HG02970 (cell line): ENCODE measurements around the gene B3GALT6.

Experiments used
- ATAC-seq: cut with Tn5 transposase; IDR thresholded peaks from one replicate; pipeline ENCODE4 v1.9.1; 2021; ENCODE audit warnings: mild to moderate bottlenecking, moderate library complexity, moderate number of reproducible peaks; ENCODE audit not compliant: unreplicated experiment, low FRiP score

The B3GALT6 gene

GRCh38 chr1:1215080-1215676 is 16.9 kb upstream of the B3GALT6 start:
- no peak for ATAC-seq

GRCh38 chr1:1215881-1216605 is 16.0 kb upstream of the B3GALT6 start:
- no peak for ATAC-seq

- ATAC-seq: no peak
Observed at GRCh38 chr1:1216770-1217620, 15.0 kb upstream of the B3GALT6 start.

- ATAC-seq: no peak
Observed at GRCh38 chr1:1217621-1218523, 14.2 kb upstream of the B3GALT6 start.

DNA sequence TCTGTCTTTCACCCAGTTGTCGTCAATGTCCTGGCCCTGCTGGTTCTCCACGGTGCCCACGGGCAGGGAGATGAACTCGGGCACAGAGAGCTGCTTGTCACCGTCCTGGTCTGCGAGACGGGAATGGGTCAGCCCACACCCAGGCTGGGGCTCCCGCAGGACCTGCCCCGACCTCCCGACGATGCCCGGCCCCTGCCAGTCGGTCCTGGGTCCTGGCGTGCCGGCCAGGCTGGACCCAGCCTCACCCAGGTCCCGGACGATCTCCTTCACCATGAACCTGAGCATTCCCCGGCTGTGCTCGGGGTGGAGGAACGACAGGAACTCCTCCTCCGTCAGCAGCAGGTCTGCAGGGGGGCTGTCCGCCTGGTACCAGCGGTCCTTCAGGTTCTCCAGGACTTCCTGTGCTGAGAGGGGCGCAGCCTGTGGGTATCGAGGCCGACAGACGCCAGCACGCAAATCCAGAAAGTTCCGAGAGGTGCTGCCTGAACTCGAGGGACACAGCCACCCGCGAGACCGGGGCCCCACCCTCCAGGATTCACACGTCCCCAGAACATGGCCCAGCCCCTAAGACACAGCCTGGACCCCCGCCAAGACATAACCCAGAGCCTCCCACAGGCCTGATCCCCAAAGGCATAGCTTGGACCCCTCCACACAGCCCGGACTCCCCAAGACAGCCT is 13.4 kb upstream of the B3GALT6 start:
- ATAC-seq: no peak

GRCh38 chr1:1219341-1219740 is 12.7 kb upstream of the B3GALT6 start:
- no peak for ATAC-seq

GRCh38 chr1:1220197-1220596 is 11.8 kb upstream of the B3GALT6 start:
- ATAC-seq: no peak

GRCh38 chr1:1221887-1222574 is 10.0 kb upstream of the B3GALT6 start:
- no peak for ATAC-seq

- no peak for ATAC-seq
Observed at GRCh38 chr1:1222575-1223225, 9.3 kb upstream of the B3GALT6 start.

- no peak for ATAC-seq
Observed at GRCh38 chr1:1223321-1223720, 8.7 kb upstream of the B3GALT6 start.

DNA sequence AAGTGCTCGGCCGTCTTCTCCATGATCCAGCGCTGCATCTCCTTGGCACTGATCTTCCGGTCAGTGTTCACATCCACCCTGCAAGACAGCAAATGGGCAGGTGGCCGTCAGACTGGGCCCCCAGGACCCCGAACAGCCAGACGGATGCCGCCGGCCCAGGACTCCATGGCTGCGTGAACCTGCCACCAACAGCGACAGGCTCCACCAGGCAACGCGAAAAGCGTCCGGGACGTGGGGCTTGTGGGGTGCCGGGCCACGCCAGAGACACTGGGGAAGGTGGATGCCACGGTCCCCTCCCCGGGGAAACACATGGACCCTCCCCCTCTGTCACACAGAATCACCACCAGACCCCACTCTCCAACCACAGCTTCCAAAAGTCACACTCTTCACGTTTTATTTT is 8.1 kb upstream of the B3GALT6 start:
- ATAC-seq: no peak

DNA sequence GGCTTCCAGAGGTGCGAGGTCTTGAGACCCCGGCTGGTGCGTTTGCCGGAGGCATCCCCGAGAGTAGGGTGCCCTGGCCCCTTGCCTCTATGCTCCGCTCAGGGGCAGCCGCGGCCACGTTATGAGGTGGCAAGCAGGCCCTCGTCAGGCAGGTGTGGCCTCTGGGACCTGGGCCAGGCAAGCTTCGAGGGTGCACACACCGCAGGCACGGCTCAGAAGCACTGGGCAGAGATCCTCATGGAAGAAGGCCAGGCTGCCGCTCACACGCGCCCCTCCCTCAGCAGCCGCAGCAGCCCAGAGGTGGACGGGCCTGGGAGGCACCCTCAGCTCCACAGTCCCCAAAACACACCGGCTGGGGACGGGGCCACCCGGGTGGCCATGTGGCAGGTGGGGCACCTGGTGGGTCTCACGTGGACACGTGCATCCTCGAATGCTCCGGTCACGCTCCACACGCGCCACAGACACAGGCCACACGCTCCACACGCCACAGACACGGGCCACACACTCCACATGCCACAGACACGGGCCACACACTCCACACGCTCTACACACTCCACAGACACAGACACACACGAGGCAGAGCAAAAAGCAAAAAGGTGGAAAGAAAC is 6.7 kb upstream of the B3GALT6 start:
- no peak for ATAC-seq

GRCh38 chr1:1225913-1226312 is 6.1 kb upstream of the B3GALT6 start:
- ATAC-seq: no peak

GRCh38 chr1:1226566-1227362 is 5.3 kb upstream of the B3GALT6 start:
- ATAC-seq: no peak

DNA sequence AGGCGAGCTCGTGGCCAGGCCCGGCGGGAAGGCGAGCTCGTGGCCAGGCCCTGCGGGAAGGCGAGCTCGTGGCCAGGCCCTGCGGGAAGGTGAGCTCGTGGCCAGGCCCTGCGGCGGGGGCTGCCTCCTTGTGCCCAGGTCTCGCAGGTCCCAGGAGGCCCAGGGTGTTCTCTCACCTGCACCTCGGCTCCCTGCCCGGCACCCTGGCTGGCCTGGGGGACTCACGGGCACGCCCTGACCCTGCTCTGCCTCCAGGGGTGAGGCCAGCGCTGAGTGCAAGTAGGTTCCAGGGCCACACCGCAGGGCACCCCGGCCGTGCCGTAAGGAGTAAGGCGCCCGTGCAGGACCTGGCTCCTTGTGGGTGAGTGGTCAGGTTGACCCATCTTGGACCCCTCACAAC is 4.7 kb upstream of the B3GALT6 start:
- no peak for ATAC-seq

DNA sequence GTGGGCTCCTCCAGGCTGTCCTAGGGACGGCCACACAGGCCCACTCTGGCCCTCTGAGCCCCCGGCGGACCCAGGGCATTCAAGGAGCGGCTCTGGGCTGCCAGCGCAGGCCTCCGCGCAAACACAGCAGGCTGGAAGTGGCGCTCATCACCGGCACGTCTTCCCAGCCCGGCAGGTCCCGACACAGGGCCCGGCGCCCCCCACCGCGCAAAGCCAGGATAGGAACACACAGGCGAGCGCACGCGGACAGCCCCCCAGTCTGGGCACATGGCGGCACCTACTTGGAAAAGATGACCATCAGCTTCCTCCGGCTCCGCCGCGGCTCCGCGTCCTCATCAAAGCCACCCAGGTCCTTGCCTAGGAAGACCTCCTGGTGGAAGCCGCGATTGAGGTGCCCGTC is 3.9 kb upstream of the B3GALT6 start:
- no peak for ATAC-seq

- no peak for ATAC-seq
Observed at GRCh38 chr1:1228596-1229321, 3.3 kb upstream of the B3GALT6 start.
